ENCODE data around the gene SAE1. TPM values are rescaled to one million over a fixed set of nuclear protein-coding genes. Genes with fewer than 3 reads are reported as not detected.

SAE1 gene
- total RNA-seq, 2 experiments from 2014 or later: 154 to 157 TPM

DNA sequence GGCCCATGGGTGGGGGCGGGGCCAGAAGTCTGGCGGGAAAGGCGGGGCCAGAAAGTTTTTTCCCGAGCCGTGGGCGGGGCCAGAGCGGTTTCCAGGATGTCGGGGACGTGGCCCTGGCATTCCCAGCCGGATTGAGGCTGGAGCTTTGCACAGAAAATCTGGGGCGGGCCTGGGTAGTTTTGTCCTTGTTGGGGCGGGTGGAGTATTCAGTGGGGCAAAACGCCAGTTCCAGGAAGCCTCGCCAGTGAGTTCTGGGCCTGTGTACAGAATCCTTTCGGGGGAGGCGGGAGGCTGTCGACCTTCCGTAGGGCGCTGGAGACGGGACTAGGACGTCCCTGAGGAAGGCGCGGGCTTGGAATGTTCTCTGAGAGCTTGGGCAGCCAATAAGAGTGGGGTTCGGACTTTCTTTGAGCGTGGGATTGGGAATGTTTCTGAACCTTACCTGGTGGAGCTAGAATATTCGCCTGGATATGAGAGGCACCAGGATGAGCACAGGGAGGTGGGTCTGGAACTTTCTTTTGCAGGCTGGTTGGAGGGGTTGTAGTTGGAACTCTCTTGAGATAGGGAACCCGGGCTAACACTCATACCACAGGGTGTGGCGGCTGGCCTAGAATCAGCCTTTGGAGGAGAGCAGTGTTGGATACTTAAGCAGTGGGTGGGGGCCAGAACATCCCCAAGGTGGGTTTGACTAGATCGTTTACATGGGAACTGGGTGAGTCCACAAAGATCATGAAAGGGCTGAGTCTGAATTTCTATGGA lies 127.0 kb downstream of the SAE1 start:
- Mint-ChIP-seq H3K27ac (peak overlapping the region; percentile 98), H3K4me1 (ENCODE audit: low read depth) (peaks cover 34% of the 10 kb centered on the region), H3K27me3 (no peaks in the 10 kb centered on the region), H3K36me3 (peaks cover 38% of the 10 kb centered on the region), H3K4me3 (peak overlapping the region; percentile 90), H3K9me3 (no peaks in the 10 kb centered on the region)
- POLR2A ChIA-PET: interaction anchor here (0.6 to 2.6 kb wide), 5 partner anchors 13 to 469 kb away, joined by 3 to 38 read pairs (median 6); partner anchors contain the start of genes INAFM1 and SLC1A5
- CTCF ChIA-PET: interaction anchor here (1.1 to 6.0 kb wide), 4 partner anchors 12 to 227 kb away, joined by 3 to 94 read pairs (median 10); partner anchors contain the start of genes DHX34 and KPTN
- no peak for DNase-seq
- intact Hi-C loops (cut with micrococcal nuclease): loop anchor here (1.0 to 5.0 kb wide), 3 partner anchors 17 to 541 kb away; partner anchors contain the start of genes BICRA, INAFM1 and PRKD2

DNA sequence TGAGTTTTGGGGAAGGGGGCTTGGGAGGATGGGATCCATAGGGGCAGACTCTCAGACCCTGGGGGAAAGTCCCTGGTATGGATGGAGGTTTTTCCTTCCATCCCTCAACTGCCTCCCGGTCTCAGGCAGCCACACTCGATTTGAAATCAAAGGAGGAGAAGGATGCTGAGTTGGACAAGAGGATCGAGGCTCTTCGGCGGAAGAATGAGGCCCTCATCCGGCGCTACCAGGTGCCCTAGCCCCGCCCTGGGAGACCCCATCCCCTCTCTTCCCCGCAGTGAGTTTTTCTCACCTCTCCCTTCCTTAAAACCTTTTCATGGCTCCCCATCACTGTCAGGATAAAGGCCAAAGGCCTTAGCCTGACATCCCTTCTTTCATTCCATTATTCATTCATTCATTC lies 127.8 kb downstream of the SAE1 start:
- Mint-ChIP-seq H3K27ac (peak overlapping the region; percentile 38), H3K4me1 (ENCODE audit: low read depth) (peaks cover 34% of the 10 kb centered on the region), H3K9me3 (no peaks in the 10 kb centered on the region), H3K36me3 (peaks cover 39% of the 10 kb centered on the region), H3K4me3 (peak overlapping the region; percentile 90), H3K27me3 (no peaks in the 10 kb centered on the region)
- intact Hi-C loops (cut with micrococcal nuclease): loop anchor here (5.0 kb wide), 1 partner anchor 349 kb away; the partner anchor contains the start of gene BICRA
- no peak for DNase-seq
- POLR2A ChIA-PET: no interaction called here
- CTCF ChIA-PET: interaction anchor here (1.0 kb wide), 1 partner anchor 14 kb away, joined by 5 read pairs; no protein-coding TSS in a partner anchor

DNA sequence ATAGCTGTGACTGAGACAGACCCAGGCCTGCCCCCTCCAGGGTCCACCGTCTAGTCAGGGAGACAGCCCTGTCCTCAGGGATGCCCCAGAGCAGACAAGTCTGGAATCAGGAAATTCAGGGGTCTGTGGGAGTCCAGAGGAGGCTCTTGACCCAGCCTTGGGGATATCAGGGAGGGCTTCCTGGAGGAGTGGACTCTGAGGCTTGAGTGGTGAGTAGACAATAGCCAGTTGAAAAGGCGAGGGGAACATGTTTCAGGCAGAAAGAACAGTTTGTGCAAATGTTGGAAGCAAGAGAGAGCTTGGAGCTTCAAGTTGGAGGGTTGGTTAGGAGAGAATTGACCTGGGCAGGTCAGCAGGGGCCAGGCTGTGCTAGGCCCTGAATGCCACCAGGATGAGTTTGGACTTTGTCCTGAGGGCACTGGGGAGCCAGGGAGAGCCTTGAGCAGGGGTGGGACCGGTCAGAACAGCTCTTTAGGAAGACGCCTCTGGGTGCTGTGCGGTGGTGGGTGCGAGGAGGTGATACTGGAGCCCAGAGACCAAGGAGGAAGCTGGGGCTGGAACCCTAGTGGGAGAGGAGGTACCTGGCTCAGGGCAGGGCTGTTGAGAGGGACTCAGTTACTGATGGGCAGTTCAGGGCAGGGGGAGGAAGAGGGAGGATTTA lies 128.4 kb downstream of the SAE1 start:
- Mint-ChIP-seq H3K36me3 (peaks cover 39% of the 10 kb centered on the region), H3K27ac (peak overlapping the region; percentile 51), H3K9me3 (no peaks in the 10 kb centered on the region), H3K27me3 (no peaks in the 10 kb centered on the region), H3K4me1 (ENCODE audit: low read depth) (peaks cover 34% of the 10 kb centered on the region), H3K4me3 (peak overlapping the region; percentile 37)
- DNase-seq: no peak
- POLR2A ChIA-PET: no interaction called here
- intact Hi-C loops (cut with micrococcal nuclease): loop anchor here (5.0 kb wide), 1 partner anchor 348 kb away; the partner anchor contains the start of gene BICRA
- CTCF ChIA-PET: interaction anchor here (1.0 kb wide), 1 partner anchor 15 kb away, joined by 5 read pairs; no protein-coding TSS in a partner anchor

Small RNA genes within 50 kb of the gene (microRNA-seq; reads per million reads assigned to microRNA genes)
- not detected for gene MIR3190 (ENCODE audit: borderline microRNAs expressed, borderline number of aligned reads, borderline replicate concordance)
- not detected for gene MIR3191 (ENCODE audit: borderline microRNAs expressed, borderline number of aligned reads, borderline replicate concordance)

Other genes with a start within 250 kb of the SAE1 start
- not detected for gene NPAS1, start 111.0 kb upstream of the SAE1 start, total RNA-seq
- gene TMEM160, start 82.2 kb upstream of the SAE1 start, total RNA-seq: 10 to 100 TPM; 62.8 to 69.8 TPM
- gene ZC3H4, start 17.1 kb upstream of the SAE1 start, total RNA-seq: 10 to 100 TPM; 77.1 to 78.6 TPM
- 10 to 100 TPM; 13.8 to 14.6 TPM for gene BBC3, start 100.4 kb downstream of the SAE1 start, total RNA-seq
- 10 to 100 TPM; 32.7 to 39.1 TPM for gene CCDC9, start 125.7 kb downstream of the SAE1 start, total RNA-seq
- gene INAFM1, start 144.1 kb downstream of the SAE1 start, total RNA-seq: 10 to 100 TPM; 12.4 to 13.7 TPM
- under 1 TPM in 1 of 2 experiments, not detected in 1; 0.48 TPM for gene C5AR1, start 179.0 kb downstream of the SAE1 start, total RNA-seq
- under 1 TPM; 0.05 to 0.07 TPM for gene C5AR2, start 201.3 kb downstream of the SAE1 start, total RNA-seq
- gene DHX34, start 218.5 kb downstream of the SAE1 start, total RNA-seq: 10 to 100 TPM; 12.7 to 15.7 TPM

All from activated CD4-positive, alpha-beta memory T cell treated with anti-CD3 and anti-CD28 coated beads for 36 hours (primary cell).